Neuronal stem cell (in vitro differentiated cells): ENCODE data around the gene METTL8.

Experiments used
- DNase-seq: peaks from one replicate; pipeline ENCODE4 v3.0.0-alpha.2; 2013; ENCODE audit warnings: low spot score
- H2AFZ ChIP-seq: one replicate; pipeline ENCODE4 v1.6.1; 2013; ENCODE audit warnings: mild to moderate bottlenecking, low read length, inconsistent platforms
- H2AK5ac ChIP-seq: 2 replicates; pipeline ENCODE4 v1.6.1; 2013; ENCODE audit warnings: low read depth, mild to moderate bottlenecking, inconsistent platforms, low read length, moderate library complexity, mixed read lengths
- H2BK120ac ChIP-seq: 2 replicates; pipeline ENCODE4 v1.6.1; 2013; ENCODE audit warnings: low read depth, mild to moderate bottlenecking, inconsistent platforms, low read length, moderate library complexity, mixed read lengths
- H2BK12ac ChIP-seq: one replicate; pipeline ENCODE4 v1.6.1; 2013; ENCODE audit warnings: low read length, inconsistent platforms
- H2BK15ac ChIP-seq: 2 replicates; pipeline ENCODE4 v1.6.1; 2013; ENCODE audit warnings: mild to moderate bottlenecking, low read length, inconsistent platforms, mixed read lengths
- H2BK5ac ChIP-seq: one replicate; pipeline ENCODE4 v1.6.1; 2013; ENCODE audit warnings: inconsistent platforms, mild to moderate bottlenecking, low read length, moderate library complexity
- H3K14ac ChIP-seq: one replicate; pipeline ENCODE4 v1.6.1; 2013; ENCODE audit warnings: low read length, inconsistent platforms
- H3K18ac ChIP-seq: 2 replicates; pipeline ENCODE4 v1.6.1; 2013; ENCODE audit warnings: low read length, inconsistent platforms
- H3K23ac ChIP-seq: 2 replicates; pipeline ENCODE4 v1.6.1; 2013; ENCODE audit warnings: low read depth, mild to moderate bottlenecking, mixed read lengths, low read length, inconsistent platforms; ENCODE audit not compliant: poor library complexity
- H3K27ac ChIP-seq: replicated peaks from 3 replicates; pipeline ENCODE4 v1.5.1; 2013; ENCODE audit warnings: low read length, inconsistent platforms
- H3K27me3 ChIP-seq, 3 experiments: 2 replicates each; pipeline ENCODE4 v1.6.1; 2013; ENCODE audit warnings: low read length in 3 of 3, mild to moderate bottlenecking in 2 of 3, inconsistent platforms in 1 of 3, low read depth in 1 of 3, mixed read lengths in 1 of 3, moderate library complexity in 1 of 3; ENCODE audit not compliant: control insufficient read depth in 3 of 3, insufficient read depth in 3 of 3
- H3K36me3 ChIP-seq, 2 donors: replicated peaks in 1 of 2; 2 replicates each; pipeline ENCODE4 v1.6.1; 2013; ENCODE audit warnings: low read length in 2 of 2; ENCODE audit not compliant: control insufficient read depth in 2 of 2, insufficient read depth in 2 of 2
- H3K4ac ChIP-seq: 2 replicates; pipeline ENCODE4 v1.6.1; 2013; ENCODE audit warnings: inconsistent platforms, mild to moderate bottlenecking, low read length, moderate library complexity
- H3K4me1 ChIP-seq, 2 donors: 1 replicate in 1 of 2; 2 replicates in 1 of 2; pipeline ENCODE4 v1.6.1; 2013; ENCODE audit warnings: low read length in 2 of 2, low read depth in 1 of 2; ENCODE audit not compliant: control insufficient read depth in 2 of 2, insufficient read depth in 1 of 2
- H3K4me2 ChIP-seq: one replicate; pipeline ENCODE4 v1.6.1; 2013; ENCODE audit warnings: mild to moderate bottlenecking, low read length, inconsistent platforms; ENCODE audit not compliant: insufficient read depth, poor library complexity, severe bottlenecking
- H3K4me3 ChIP-seq, 2 donors: 2 replicates each; pipeline ENCODE4 v1.5.1; 2013; ENCODE audit warnings: low read length in 2 of 2, mild to moderate bottlenecking in 2 of 2, inconsistent platforms in 1 of 2, moderate library complexity in 1 of 2
- H3K79me1 ChIP-seq: one replicate; pipeline ENCODE4 v1.6.1; 2013; ENCODE audit warnings: low read depth, mild to moderate bottlenecking, inconsistent platforms, low read length, moderate library complexity
- H3K9ac ChIP-seq: one replicate; pipeline ENCODE4 v1.6.1; 2013; ENCODE audit warnings: mild to moderate bottlenecking, low read depth, low read length, inconsistent platforms; ENCODE audit not compliant: poor library complexity
- H3K9me3 ChIP-seq, 2 donors: replicated peaks in 1 of 2; 2 replicates each; pipeline versions ENCODE3 to v1.6.1; 2013; ENCODE audit warnings: low read length in 2 of 2, mild to moderate bottlenecking in 2 of 2, inconsistent platforms in 1 of 2, low read depth in 1 of 2, mixed read lengths in 1 of 2, moderate library complexity in 1 of 2; ENCODE audit not compliant: control insufficient read depth in 2 of 2, insufficient read depth in 1 of 2
- H4K8ac ChIP-seq: one replicate; pipeline ENCODE4 v1.6.1; 2013; ENCODE audit warnings: low read depth, mild to moderate bottlenecking, inconsistent platforms, low read length, moderate library complexity
- H4K91ac ChIP-seq: one replicate; pipeline ENCODE4 v1.6.1; 2013; ENCODE audit warnings: low read length, low read depth, mild to moderate bottlenecking, inconsistent platforms; ENCODE audit not compliant: poor library complexity
- WGBS, 2 donors: extraction: QIAGEN DNeasy Blood & Tissue Kit; methylation state at CpG; one replicate each; pipeline ENCODE4 v1.1.7; 2013; ENCODE audit warnings: missing lambda C conversion rate in 2 of 2, mixed read lengths in 1 of 2; ENCODE audit not compliant: insufficient read length in 2 of 2, insufficient replicate concordance in 1 of 2; ENCODE audit errors: extremely low coverage in 2 of 2; 5-methylcytosine and 5-hydroxymethylcytosine counted together

The METTL8 gene

DNA sequence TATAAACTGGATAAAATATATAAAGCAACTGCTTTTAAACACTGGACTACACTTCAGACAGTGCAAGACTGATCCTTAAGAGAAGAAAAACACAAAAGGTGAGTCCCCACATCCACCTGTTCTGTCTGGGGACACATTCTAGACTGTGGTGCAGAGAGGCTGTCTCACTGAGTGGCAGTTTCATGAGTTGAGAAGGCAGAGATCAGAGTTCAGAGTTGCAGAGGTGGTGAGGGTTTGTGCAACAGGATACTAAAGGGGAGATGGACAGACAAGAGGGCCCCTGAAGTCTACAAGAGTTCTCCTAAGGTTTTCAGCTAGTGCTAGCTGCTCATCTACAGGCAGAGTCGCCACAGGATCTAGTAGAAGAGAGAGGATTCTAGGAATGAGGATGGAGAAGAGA is 68.0 kb downstream of the METTL8 start:
- Histone ChIP-seq H3K79me1 (no peaks in the 10 kb centered on the region), H3K4ac (no peak overlapping the region), H3K4me1 (no peaks in the 10 kb centered on the region), H3K18ac (no peak overlapping the region), H3K4me3 (no peak overlapping the region), H3K27ac (no peak overlapping the region), H3K36me3 (no peaks in the 10 kb centered on the region), H4K8ac (no peak overlapping the region), H2BK15ac (no peak overlapping the region), H4K91ac (no peak overlapping the region), H3K4me2 (no peak overlapping the region), H2AFZ (no peak overlapping the region), H3K14ac (no peak overlapping the region), H2BK120ac (no peak overlapping the region), H2BK12ac (no peak overlapping the region), H2BK5ac (no peak overlapping the region), H3K27me3 (no peaks in the 10 kb centered on the region), H2AK5ac (no peak overlapping the region), H3K23ac (no peak overlapping the region), H3K9ac (no peak overlapping the region), H3K9me3 (peaks cover 2 to 3% of the 10 kb centered on the region in 2 donors)
- no CpG with 5 or more reads among the region's 1 CpG for WGBS, 2 donors
- no peak for DNase-seq

DNA sequence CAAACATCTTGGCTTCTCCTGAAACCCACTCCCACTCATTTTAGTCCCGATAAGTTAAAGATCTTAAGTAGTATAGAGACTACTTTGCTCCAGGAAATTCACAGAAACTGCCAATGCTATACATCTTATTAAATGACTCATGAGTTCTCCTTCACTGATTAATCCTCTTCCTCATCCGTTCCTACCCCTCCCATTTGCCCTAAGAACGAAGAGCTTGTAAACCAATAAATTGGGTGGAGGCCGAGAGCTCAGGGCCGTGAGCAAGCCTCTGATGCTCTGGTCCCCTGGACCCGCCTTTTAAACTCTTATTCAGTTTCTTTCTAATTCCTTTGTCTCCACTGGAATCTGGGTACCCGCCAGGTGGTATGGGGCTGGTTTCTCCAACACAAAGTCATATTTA is 68.6 kb downstream of the METTL8 start:
- H4K91ac ChIP-seq = no peak overlapping the region
- H3K4me1 ChIP-seq = no peaks in the 10 kb centered on the region
- no peak overlapping the region for H3K18ac ChIP-seq
- no peak overlapping the region for H2BK15ac ChIP-seq
- no peaks in the 10 kb centered on the region for H3K79me1 ChIP-seq
- H2BK120ac ChIP-seq = no peak overlapping the region
- no CpG with 5 or more reads among the region's 7 CpGs for WGBS, 2 donors
- no peak overlapping the region for H3K27ac ChIP-seq
- no peaks in the 10 kb centered on the region for H3K27me3 ChIP-seq
- H3K4ac ChIP-seq = no peak overlapping the region
- H2BK5ac ChIP-seq = no peak overlapping the region
- no peak overlapping the region for H3K9ac ChIP-seq
- H4K8ac ChIP-seq = no peak overlapping the region
- H3K4me3 ChIP-seq = no peak overlapping the region
- no peak overlapping the region for H2AFZ ChIP-seq
- no peak overlapping the region for H3K14ac ChIP-seq
- no peak overlapping the region for H3K4me2 ChIP-seq
- H2AK5ac ChIP-seq = no peak overlapping the region
- H3K23ac ChIP-seq = no peak overlapping the region
- DNase-seq = no peak
- no peak overlapping the region for H2BK12ac ChIP-seq
- peaks cover 2 to 3% of the 10 kb centered on the region in 2 donors for H3K9me3 ChIP-seq
- no peaks in the 10 kb centered on the region for H3K36me3 ChIP-seq

DNA sequence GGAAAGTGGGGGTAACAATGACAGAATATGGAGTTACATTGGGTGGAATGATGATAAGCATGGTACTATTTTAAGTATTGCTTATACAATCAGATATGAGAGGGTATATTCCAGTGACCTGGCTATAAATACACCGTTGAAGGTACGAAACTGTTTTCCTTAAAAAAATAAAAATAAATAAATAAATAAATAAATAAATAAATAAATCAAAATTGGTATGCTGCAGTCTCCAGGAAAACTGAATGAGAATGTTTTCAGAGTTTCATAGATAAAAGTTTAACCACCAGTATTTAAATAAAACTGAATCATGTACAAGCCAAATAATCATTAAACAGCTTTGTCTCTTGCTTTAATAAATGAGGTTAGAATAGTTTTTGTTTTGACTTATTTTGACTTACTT is 71.4 kb downstream of the METTL8 start:
- no peak overlapping the region for H4K91ac ChIP-seq
- H3K4me3 ChIP-seq = no peak overlapping the region
- H3K23ac ChIP-seq = no peak overlapping the region
- no peak overlapping the region for H3K18ac ChIP-seq
- no peak overlapping the region for H2BK15ac ChIP-seq
- H2BK5ac ChIP-seq = no peak overlapping the region
- H3K9ac ChIP-seq = no peak overlapping the region
- H4K8ac ChIP-seq = no peak overlapping the region
- no peak for DNase-seq
- no peak overlapping the region for H2BK120ac ChIP-seq
- H3K4me2 ChIP-seq = no peak overlapping the region
- H3K4ac ChIP-seq = no peak overlapping the region
- no peak overlapping the region for H2AK5ac ChIP-seq
- H3K36me3 ChIP-seq = no peaks in the 10 kb centered on the region
- peaks cover 6 to 13% of the 10 kb centered on the region in 2 donors for H3K9me3 ChIP-seq
- H3K27ac ChIP-seq = no peak overlapping the region
- WGBS, 2 donors = no CpG with 5 or more reads among the region's 2 CpGs
- no peaks in the 10 kb centered on the region for H3K79me1 ChIP-seq
- no peak overlapping the region for H2AFZ ChIP-seq
- H3K27me3 ChIP-seq = no peaks in the 10 kb centered on the region
- no peaks in the 10 kb centered on the region for H3K4me1 ChIP-seq
- H2BK12ac ChIP-seq = no peak overlapping the region
- H3K14ac ChIP-seq = no peak overlapping the region

DNA sequence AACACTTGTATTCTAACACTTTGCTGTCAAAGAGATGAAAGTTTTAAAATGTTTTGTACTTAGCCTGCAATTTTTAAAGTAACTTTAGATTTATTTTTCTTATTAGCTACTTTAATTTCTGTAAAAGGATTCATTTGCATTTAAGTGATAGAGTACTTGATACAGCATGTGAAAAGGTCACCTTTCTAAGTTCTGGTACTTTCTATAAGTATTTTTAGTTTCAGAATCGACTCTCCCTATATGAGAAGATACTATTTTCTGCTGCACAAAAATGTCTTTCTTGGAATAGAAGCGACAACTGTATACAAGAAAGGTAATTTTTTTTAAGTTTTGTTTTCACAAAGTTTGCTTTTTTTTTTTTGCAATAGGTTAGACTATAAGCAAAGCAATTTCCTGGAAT is 72.9 kb downstream of the METTL8 start:
- no peak overlapping the region for H4K8ac ChIP-seq
- no peaks in the 10 kb centered on the region for H3K79me1 ChIP-seq
- H2AK5ac ChIP-seq = no peak overlapping the region
- H3K9me3 ChIP-seq = peaks cover 6 to 16% of the 10 kb centered on the region in 2 donors
- no peak for DNase-seq
- no peak overlapping the region for H3K4ac ChIP-seq
- H4K91ac ChIP-seq = no peak overlapping the region
- H3K14ac ChIP-seq = no peak overlapping the region
- H3K27ac ChIP-seq = no peak overlapping the region
- no CpG with 5 or more reads among the region's 2 CpGs for WGBS, 2 donors
- H3K27me3 ChIP-seq = no peaks in the 10 kb centered on the region
- H3K4me2 ChIP-seq = no peak overlapping the region
- H3K4me1 ChIP-seq = no peaks in the 10 kb centered on the region
- no peaks in the 10 kb centered on the region for H3K36me3 ChIP-seq
- no peak overlapping the region for H2BK12ac ChIP-seq
- no peak overlapping the region for H3K18ac ChIP-seq
- no peak overlapping the region for H2BK15ac ChIP-seq
- H2BK5ac ChIP-seq = no peak overlapping the region
- H3K4me3 ChIP-seq = no peak overlapping the region
- no peak overlapping the region for H2BK120ac ChIP-seq
- no peak overlapping the region for H3K23ac ChIP-seq
- H3K9ac ChIP-seq = no peak overlapping the region
- no peak overlapping the region for H2AFZ ChIP-seq
